HG03045 (cell line): ENCODE data around the gene NAV3.

Source experiments
- ATAC-seq: cut with Tn5 transposase; IDR thresholded peaks from one replicate; pipeline ENCODE4 v1.9.1; 2021; ENCODE audit warnings: mild to moderate bottlenecking, moderate library complexity; ENCODE audit not compliant: unreplicated experiment

NAV3 gene

GRCh38 chr12:77973579-77973978 lies 142.9 kb downstream of the NAV3 start:
- no peak for ATAC-seq

GRCh38 chr12:77974645-77975044 lies 144.0 kb downstream of the NAV3 start:
- no peak for ATAC-seq

GRCh38 chr12:77979597-77980250 lies 149.0 kb downstream of the NAV3 start:
- ATAC-seq, result no peak

GRCh38 chr12:77980782-77981181 lies 150.1 kb downstream of the NAV3 start:
- no peak for ATAC-seq

- ATAC-seq, result no peak
Observed at GRCh38 chr12:77983859-77984258, 153.2 kb downstream of the NAV3 start.

GRCh38 chr12:77992760-77993159 lies 162.1 kb downstream of the NAV3 start:
- ATAC-seq, result no peak

- ATAC-seq, result no peak
Observed at GRCh38 chr12:77993658-77994057, 163.0 kb downstream of the NAV3 start.

GRCh38 chr12:77995436-77996167 lies 164.9 kb downstream of the NAV3 start:
- ATAC-seq, result peak; percentile 85

- no peak for ATAC-seq
Observed at GRCh38 chr12:77996670-77997069, 166.0 kb downstream of the NAV3 start.

GRCh38 chr12:77998236-77998786 lies 167.6 kb downstream of the NAV3 start:
- ATAC-seq, result no peak

GRCh38 chr12:77999074-77999715 lies 168.5 kb downstream of the NAV3 start:
- no peak for ATAC-seq

GRCh38 chr12:78002878-78003277 lies 172.2 kb downstream of the NAV3 start:
- ATAC-seq, result no peak

GRCh38 chr12:78004249-78005093 lies 173.8 kb downstream of the NAV3 start:
- no peak for ATAC-seq

- ATAC-seq, result no peak
Observed at GRCh38 chr12:78005094-78005492, 174.4 kb downstream of the NAV3 start.

- no peak for ATAC-seq
Observed at GRCh38 chr12:78007173-78007572, 176.5 kb downstream of the NAV3 start.

- ATAC-seq, result no peak
Observed at GRCh38 chr12:78009031-78009430, 178.3 kb downstream of the NAV3 start.

GRCh38 chr12:78018171-78018910 lies 187.6 kb downstream of the NAV3 start:
- no peak for ATAC-seq

GRCh38 chr12:78018939-78019338 lies 188.2 kb downstream of the NAV3 start:
- no peak for ATAC-seq

GRCh38 chr12:78028426-78028825 lies 197.7 kb downstream of the NAV3 start:
- ATAC-seq, result no peak

- ATAC-seq, result no peak
Observed at GRCh38 chr12:78034025-78034424, 203.3 kb downstream of the NAV3 start.
